SK-N-SH (cell line): ENCODE results near the gene GRP. TPM values are rescaled to one million over a fixed set of nuclear protein-coding genes. Genes with fewer than 3 reads are reported as not detected.

Experiments
- CTCF ChIA-PET: fragments of 300-600, 350-600 bp; formaldehyde crosslinking; extraction: SDS; loops from one replicate; lab custom pipeline; 2021; lab: Yijun Ruan, JAX
- POLR2A ChIA-PET: fragments of 350-600 bp; sonication (Branson Sonifier 250); formaldehyde crosslinking; extraction: SDS; loops from one replicate; lab custom pipeline; 2020; ENCODE audit warnings: antibody characterized with exemption, inconsistent platforms; lab: Yijun Ruan, JAX
- DNase-seq: peaks from one replicate; pipeline ENCODE4 v3.0.0; 2012
- H2AFZ ChIP-seq: fragments of 200-600 bp; sonication (generic); 2 replicates; pipeline ENCODE4 v1.8.1; 2016; ENCODE audit warnings: antibody characterized with exemption, mild to moderate bottlenecking, low read depth
- H3F3A ChIP-seq: fragments of 200-600 bp; sonication (generic); replicated peaks from 2 replicates; pipeline ENCODE3; 2016; ENCODE audit warnings: antibody characterized with exemption, mild to moderate bottlenecking; ENCODE audit not compliant: insufficient read depth
- H3K27ac ChIP-seq, 2 experiments: fragments of 200-500 bp in 1 of 2; fragments of 200-600 bp in 1 of 2; sonication (Bioruptor generic) in 1 of 2; sonication (generic), shearing (Covaris generic) in 1 of 2; 2 replicates each; pipeline versions ENCODE4 v1.5.1 to v1.6.1; 2014 to 2016; ENCODE audit warnings: low read depth in 2 of 2, inconsistent platforms in 1 of 2, low read length in 1 of 2, mild to moderate bottlenecking in 1 of 2, mixed read lengths in 1 of 2
- H3K27me3 ChIP-seq: fragments of 200-600 bp; sonication (generic), shearing (Covaris generic); 2 replicates; pipeline ENCODE4 v1.6.1; 2016; ENCODE audit warnings: mixed run types; ENCODE audit not compliant: insufficient read depth
- H3K36me3 ChIP-seq, 2 experiments: fragments of 200-500 bp in 1 of 2; fragments of 200-600 bp in 1 of 2; sonication (Bioruptor generic) in 1 of 2; sonication (generic) in 1 of 2; replicated peaks in 1 of 2; 2 replicates each; pipeline versions ENCODE3 to v1.5.1; 2014 to 2016; ENCODE audit warnings: low read length in 1 of 2, mild to moderate bottlenecking in 1 of 2; ENCODE audit not compliant: insufficient read depth in 2 of 2, control insufficient read depth in 1 of 2
- H3K4me1 ChIP-seq, 2 experiments: fragments of 200-500 bp in 1 of 2; fragments of 200-600 bp in 1 of 2; sonication (Bioruptor generic) in 1 of 2; sonication (generic), shearing (Covaris generic) in 1 of 2; 2 replicates each; pipeline versions ENCODE4 v1.5.1 to v1.6.1; 2014 to 2016; ENCODE audit warnings: low read depth in 1 of 2, low read length in 1 of 2, mixed run types in 1 of 2; ENCODE audit not compliant: insufficient read depth in 2 of 2, control insufficient read depth in 1 of 2
- H3K4me2 ChIP-seq: fragments of 200-600 bp; sonication (generic), shearing (Covaris generic); 2 replicates; pipeline ENCODE4 v1.6.1; 2017; ENCODE audit warnings: mixed run types
- H3K4me3 ChIP-seq, 2 experiments: fragments of 200-500 bp in 1 of 2; fragments of 200-600 bp in 1 of 2; sonication (Bioruptor generic) in 1 of 2; sonication (generic), shearing (Covaris generic) in 1 of 2; 2 replicates each; pipeline versions ENCODE4 v1.5.1 to v1.8.1; 2014 to 2016; ENCODE audit warnings: low read depth in 2 of 2, inconsistent platforms in 1 of 2, low read length in 1 of 2, mild to moderate bottlenecking in 1 of 2, mixed read lengths in 1 of 2, moderate library complexity in 1 of 2
- H3K79me2 ChIP-seq: fragments of 200-600 bp; sonication (generic); 2 replicates; pipeline ENCODE4 v1.8.1; 2017; ENCODE audit warnings: mild to moderate bottlenecking; ENCODE audit not compliant: insufficient read depth
- H3K9ac ChIP-seq: fragments of 200-600 bp; sonication (generic); 2 replicates; pipeline ENCODE4 v1.6.1; 2017; ENCODE audit warnings: mixed run types
- H3K9me2 ChIP-seq: fragments of 200-600 bp; sonication (generic); 2 replicates; pipeline ENCODE4 v1.6.1; 2017; ENCODE audit warnings: mixed run types
- H3K9me3 ChIP-seq: fragments of 200-600 bp; sonication (generic); 2 replicates; pipeline ENCODE4 v1.6.1; 2017; ENCODE audit warnings: mixed run types, mild to moderate bottlenecking, moderate library complexity
- H4K20me1 ChIP-seq: fragments of 200-600 bp; sonication (generic); 2 replicates; pipeline ENCODE4 v1.6.1; 2017; ENCODE audit warnings: mild to moderate bottlenecking, mixed run types; ENCODE audit not compliant: insufficient read depth
- CHD2 ChIP-seq: fragments of 150-350 bp; IDR thresholded peaks from 2 replicates; pipeline ENCODE4 v1.6.1; 2018; ENCODE audit warnings: low read length; ENCODE audit not compliant: partially characterized antibody
- ELF1 ChIP-seq: IDR thresholded peaks from 2 replicates; pipeline ENCODE4 v1.4.0; 2012
- EP300 ChIP-seq, 2 experiments: IDR thresholded peaks; 2 replicates each; pipeline versions ENCODE4 v1.4.0 to v1.6.1; 2012; ENCODE audit warnings: borderline replicate concordance in 1 of 2, low read depth in 1 of 2, low read length in 1 of 2
- EZH2phosphoT487 ChIP-seq: fragments of 200-600 bp; sonication (generic); IDR thresholded peaks from 2 replicates; pipeline ENCODE4 v1.6.1; 2017; ENCODE audit warnings: low read depth, mixed run types, mild to moderate bottlenecking, antibody characterized with exemption, moderate library complexity, borderline replicate concordance
- FOSL2 ChIP-seq: IDR thresholded peaks from 2 replicates; pipeline ENCODE4 v1.4.0; 2012; ENCODE audit warnings: low read depth, mild to moderate bottlenecking, moderate library complexity, borderline replicate concordance
- FOXM1 ChIP-seq: IDR thresholded peaks from 2 replicates; pipeline ENCODE4 v1.4.0; 2012; ENCODE audit warnings: low read depth, mild to moderate bottlenecking
- MAX ChIP-seq: IDR thresholded peaks from 2 replicates; pipeline ENCODE4 v1.4.0; 2012; ENCODE audit warnings: low read depth
- MEF2A ChIP-seq: IDR thresholded peaks from 2 replicates; pipeline ENCODE4 v1.4.0; 2012; ENCODE audit warnings: low read depth, borderline replicate concordance
- PBX3 ChIP-seq: IDR thresholded peaks from 2 replicates; pipeline ENCODE4; 2012
- RCOR1 ChIP-seq: fragments of 150-350 bp; IDR thresholded peaks from 2 replicates; pipeline ENCODE4 v1.6.1; 2017; ENCODE audit warnings: antibody characterized with exemption, low read length
- RFX5 ChIP-seq: IDR thresholded peaks from 2 replicates; pipeline ENCODE4 v1.6.1; 2012; ENCODE audit warnings: mild to moderate bottlenecking, improper control_type of control experiment, low read length
- SIN3A ChIP-seq: IDR thresholded peaks from 2 replicates; pipeline ENCODE4 v1.6.1; 2012; ENCODE audit warnings: low read depth, mild to moderate bottlenecking, low read length, moderate library complexity, borderline replicate concordance
- TAF1 ChIP-seq: IDR thresholded peaks from 2 replicates; pipeline ENCODE4 v1.6.1; 2012; ENCODE audit warnings: low read depth, mild to moderate bottlenecking, low read length, moderate library complexity, borderline replicate concordance
- TEAD4 ChIP-seq: IDR thresholded peaks from 2 replicates; pipeline ENCODE4 v1.4.0; 2012; ENCODE audit warnings: mild to moderate bottlenecking, borderline replicate concordance; ENCODE audit not compliant: insufficient read depth
- USF2 ChIP-seq: fragments of 150-350 bp; IDR thresholded peaks from 2 replicates; pipeline ENCODE4 v1.6.1; 2017; ENCODE audit warnings: antibody characterized with exemption, low read length, low read depth, borderline replicate concordance
- YY1 ChIP-seq: IDR thresholded peaks from 2 replicates; pipeline ENCODE4 v1.4.0; 2012; ENCODE audit warnings: low read depth, mild to moderate bottlenecking
- WGBS: methylation state at CpG from one replicate; pipeline ENCODE4 v1.1.6; 2017; ENCODE audit warnings: low lambda C conversion rate; 5-methylcytosine and 5-hydroxymethylcytosine counted together
- polyA plus RNA-seq, 3 experiments: library from polyadenylated mRNA; depleted of rRNA; stranded (reverse); fragments of >200 nt; gene quantifications; 2 replicates each; pipeline ENCODE4 v1.2.3, GENCODE V29; 2012

GRP gene
- polyA plus RNA-seq, 1 of the 3 experiments (the other 2 are of a cell fraction), result 2.8 TPM

- Histone ChIP-seq H3K9me2 (no peaks in the 10 kb centered on the region), H3K79me2 (no peaks in the 10 kb centered on the region), H3K9ac (peak overlapping the region; percentile 47; the same call in 1 of the 2 replicates), H3K27me3 (no peaks in the 10 kb centered on the region), H3K9me3 (no peaks in the 10 kb centered on the region), H3K36me3 (no peaks in the 10 kb centered on the region), H3K4me3 (peak overlapping the region in 1 of 2 experiments; percentile 35; a peak in 1 of 4 replicates), H2AFZ (peak overlapping the region; percentile 58; the same call in 1 of the 2 replicates), H3K27ac (peak overlapping the region; percentile 47 to 82; a peak in 3 of 4 replicates), H3F3A (peaks cover 13% of the 10 kb centered on the region), H3K4me1 (peaks cover 2 to 43% of the 10 kb centered on the region in 2 experiments; a peak in 3 of 4 replicates), H3K4me2 (peak overlapping the region; percentile 66; the same call in 1 of the 2 replicates), H4K20me1 (no peaks in the 10 kb centered on the region)
- POLR2A ChIA-PET, result no interaction called here
- no peak for DNase-seq
- TF ChIP-seq TEAD4 (no peak), MAX (no peak), ELF1 (no peak), CHD2 (no peak), MEF2A (no peak), FOXM1 (no peak), YY1 (no peak), EP300 (IDR thresholded peaks at IDR 0.05; ENCODE audit: borderline replicate concordance in 1 of 2, low read depth in 1 of 2, low read length in 1 of 2) (no peak), RCOR1 (no peak), EZH2phosphoT487 (no peak), FOSL2 (no peak), USF2 (no peak), RFX5 (no peak), TAF1 (no peak), PBX3 (no peak), SIN3A (no peak)
- 56% methylated on average over 4 of the region's 5 CpGs for WGBS
- CTCF ChIA-PET, result interaction anchor here (1.2 to 4.6 kb wide), 2 partner anchors 17 to 171 kb away, joined by 4 to 37 read pairs; no protein-coding TSS in a partner anchor
Observed at GRCh38 chr18:59232309-59233016, 12.5 kb downstream of the GRP start.
